ENCODE measurements around the gene CDC42BPG.
A peak's percentile ranks its signal among the peaks of the same experiment; 100 is the strongest.

The CDC42BPG gene

GRCh38 chr11:64784813-64785581 lies 59.5 kb downstream of the CDC42BPG start:
- DNase-seq: no peak

GRCh38 chr11:64778473-64779298 lies 65.8 kb downstream of the CDC42BPG start, which contains the start of gene SF1:
Gene SF1 (minus strand): TSS chr11:64778542. CDS start chr11:64778392, 150 bp downstream.
- peak; percentile 100 for DNase-seq

DNA sequence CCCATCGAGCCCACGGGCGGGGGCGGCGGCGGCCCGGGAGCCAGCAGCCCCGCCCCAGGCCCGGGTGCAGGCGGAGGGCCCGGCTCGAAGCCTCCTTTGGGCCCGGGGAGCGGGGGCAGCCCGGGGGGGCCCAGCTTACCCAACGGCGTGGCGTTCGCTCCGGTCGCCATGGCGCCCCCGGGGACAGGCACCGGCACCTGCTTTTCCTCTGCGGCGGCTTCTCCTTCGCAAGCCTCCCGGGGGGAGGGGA lies 66.3 kb downstream of the CDC42BPG start:
- no peak for DNase-seq

DNA sequence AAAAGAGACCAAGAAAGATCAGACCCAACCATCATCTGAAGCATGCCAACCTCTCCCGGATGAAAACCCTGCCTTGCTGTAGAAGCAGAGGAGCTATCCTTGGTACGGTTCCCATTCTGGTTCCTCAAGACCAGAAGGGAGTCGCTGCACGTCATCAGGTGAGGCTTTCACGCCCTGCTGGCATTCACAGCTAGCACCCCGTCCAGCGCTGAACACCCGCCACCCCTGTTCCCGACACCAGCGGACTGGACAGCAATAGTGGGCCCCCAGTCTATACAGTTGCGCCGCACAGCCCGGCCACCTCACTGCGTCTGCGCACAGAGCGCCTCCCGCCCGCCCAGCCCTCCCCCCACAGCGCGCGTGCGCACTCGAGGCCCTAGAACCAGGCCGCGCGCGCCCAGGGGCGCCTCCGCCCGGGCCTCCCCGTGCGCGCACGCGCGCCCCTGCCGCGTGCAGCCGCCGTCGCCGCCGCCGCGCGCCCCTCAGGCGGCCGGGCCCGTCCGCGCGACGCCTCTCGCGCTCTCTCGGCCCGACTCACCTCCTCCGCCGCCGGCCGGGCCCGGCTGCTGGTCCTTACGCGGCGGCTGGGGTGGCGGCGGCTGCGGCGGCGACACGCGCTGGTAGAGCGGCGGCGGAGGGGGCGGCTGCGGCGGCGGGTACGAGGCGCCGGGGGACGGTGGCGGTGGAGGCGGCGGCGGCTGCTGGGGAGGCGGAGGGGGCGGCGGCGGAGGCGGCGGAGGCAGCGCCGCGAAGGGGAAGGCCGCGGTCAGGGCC lies 66.8 kb downstream of the CDC42BPG start:
- DNase-seq: peak; percentile 87

DNA sequence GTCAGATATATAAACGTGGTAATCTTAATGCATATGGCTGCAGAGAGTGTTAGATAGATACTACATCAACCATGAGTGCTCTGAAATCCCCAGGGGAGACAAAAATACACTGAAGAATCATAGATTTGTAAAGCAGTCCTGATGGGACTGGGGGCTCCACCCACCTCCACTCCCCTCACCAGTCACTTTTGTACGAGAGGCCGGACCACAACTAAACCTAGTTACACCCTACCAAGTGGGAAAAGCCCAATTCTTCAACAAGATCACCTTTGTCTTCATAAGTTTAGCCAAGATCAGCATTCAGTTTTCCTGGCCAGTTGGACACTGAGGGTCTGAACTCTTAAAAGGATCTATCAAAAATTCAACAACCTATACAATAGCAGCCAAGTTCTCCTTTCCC lies 67.6 kb downstream of the CDC42BPG start:
- no peak for DNase-seq

DNA sequence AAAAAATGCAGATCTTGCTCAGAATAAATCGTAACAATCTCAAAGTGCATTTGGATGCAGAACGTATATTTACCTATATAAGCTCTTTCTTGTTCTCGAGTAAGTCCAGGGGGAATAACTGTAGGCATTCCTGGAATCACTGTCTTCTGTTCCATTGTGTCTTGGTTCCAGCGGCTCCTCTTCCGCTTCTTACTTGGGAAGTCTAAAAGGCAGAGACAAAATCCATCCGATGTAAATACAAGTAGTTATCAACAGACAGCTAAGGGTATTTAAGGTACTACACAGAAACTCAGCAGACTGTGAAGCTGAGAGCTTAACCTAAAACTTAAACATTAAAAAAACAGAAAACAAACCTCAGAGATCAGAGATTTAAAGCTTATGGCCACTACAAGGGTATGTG lies 68.0 kb downstream of the CDC42BPG start:
- no peak for DNase-seq

GRCh38 chr11:64774144-64774543 lies 70.3 kb downstream of the CDC42BPG start:
- DNase-seq: no peak

All from activated CD4-positive, alpha-beta T cell treated with anti-CD3 and anti-CD28 coated beads, Interleukin-10, Interleukin-2, amounts not matched to agents 100 ng/mL and 50 ng/mL, durations not matched to agents 16 hours and 8 hours (primary cell).